GM12872 (cell line): ENCODE measurements around the gene CEP43.

ENCODE experiments used
- TF ChIP-seq, protein P1 (sequence below): IDR thresholded peaks from 3 replicates; pipeline ENCODE4 v1.5.1; 2011; ENCODE audit warnings: low read depth, mild to moderate bottlenecking, low read length, moderate library complexity; ENCODE audit not compliant: insufficient read depth

Gene CEP43, protein sequence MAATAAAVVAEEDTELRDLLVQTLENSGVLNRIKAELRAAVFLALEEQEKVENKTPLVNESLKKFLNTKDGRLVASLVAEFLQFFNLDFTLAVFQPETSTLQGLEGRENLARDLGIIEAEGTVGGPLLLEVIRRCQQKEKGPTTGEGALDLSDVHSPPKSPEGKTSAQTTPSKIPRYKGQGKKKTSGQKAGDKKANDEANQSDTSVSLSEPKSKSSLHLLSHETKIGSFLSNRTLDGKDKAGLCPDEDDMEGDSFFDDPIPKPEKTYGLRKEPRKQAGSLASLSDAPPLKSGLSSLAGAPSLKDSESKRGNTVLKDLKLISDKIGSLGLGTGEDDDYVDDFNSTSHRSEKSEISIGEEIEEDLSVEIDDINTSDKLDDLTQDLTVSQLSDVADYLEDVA

DNA sequence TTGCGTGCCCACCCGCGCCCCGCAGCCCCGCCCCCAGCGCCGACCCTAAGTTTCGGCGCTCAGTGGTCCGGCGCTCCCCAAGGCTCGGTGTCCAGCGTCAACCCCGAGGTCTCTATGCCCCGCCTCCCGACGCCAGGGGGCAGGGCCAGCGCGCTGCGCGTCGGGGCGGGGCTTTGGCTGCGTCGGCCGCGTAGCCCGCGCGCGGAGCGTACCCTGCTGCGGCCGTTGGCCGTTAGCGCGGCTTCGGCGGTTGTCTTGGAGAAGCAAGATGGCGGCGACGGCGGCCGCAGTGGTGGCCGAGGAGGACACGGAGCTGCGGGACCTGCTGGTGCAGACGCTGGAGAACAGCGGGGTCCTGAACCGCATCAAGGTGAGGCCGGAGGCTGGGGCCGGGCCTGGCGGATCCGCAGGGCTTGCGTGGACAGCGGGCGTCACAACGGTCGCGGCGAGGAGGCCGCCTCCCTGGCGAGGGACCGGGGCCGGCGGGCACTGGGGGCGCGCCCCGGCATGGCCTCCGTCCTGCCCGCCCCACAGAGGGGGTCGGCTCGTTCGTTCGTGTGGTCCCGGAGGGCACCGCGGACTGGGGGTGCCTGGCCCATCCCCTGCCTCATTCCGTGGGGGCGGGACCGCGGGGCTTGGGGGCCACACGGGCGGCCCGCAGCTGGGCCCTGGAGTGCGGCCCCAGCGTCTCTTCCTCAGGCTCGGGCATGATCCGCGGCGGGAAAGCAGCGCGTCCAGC is at the start of gene CEP43:
TSS of gene CEP43 (plus strand) at position 253 of the 739 bp plus-strand sequence. CDS start at position 269, 16 bp downstream.
- TF ChIP-seq, protein P1, sequence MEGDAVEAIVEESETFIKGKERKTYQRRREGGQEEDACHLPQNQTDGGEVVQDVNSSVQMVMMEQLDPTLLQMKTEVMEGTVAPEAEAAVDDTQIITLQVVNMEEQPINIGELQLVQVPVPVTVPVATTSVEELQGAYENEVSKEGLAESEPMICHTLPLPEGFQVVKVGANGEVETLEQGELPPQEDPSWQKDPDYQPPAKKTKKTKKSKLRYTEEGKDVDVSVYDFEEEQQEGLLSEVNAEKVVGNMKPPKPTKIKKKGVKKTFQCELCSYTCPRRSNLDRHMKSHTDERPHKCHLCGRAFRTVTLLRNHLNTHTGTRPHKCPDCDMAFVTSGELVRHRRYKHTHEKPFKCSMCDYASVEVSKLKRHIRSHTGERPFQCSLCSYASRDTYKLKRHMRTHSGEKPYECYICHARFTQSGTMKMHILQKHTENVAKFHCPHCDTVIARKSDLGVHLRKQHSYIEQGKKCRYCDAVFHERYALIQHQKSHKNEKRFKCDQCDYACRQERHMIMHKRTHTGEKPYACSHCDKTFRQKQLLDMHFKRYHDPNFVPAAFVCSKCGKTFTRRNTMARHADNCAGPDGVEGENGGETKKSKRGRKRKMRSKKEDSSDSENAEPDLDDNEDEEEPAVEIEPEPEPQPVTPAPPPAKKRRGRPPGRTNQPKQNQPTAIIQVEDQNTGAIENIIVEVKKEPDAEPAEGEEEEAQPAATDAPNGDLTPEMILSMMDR, result no peak

DNA sequence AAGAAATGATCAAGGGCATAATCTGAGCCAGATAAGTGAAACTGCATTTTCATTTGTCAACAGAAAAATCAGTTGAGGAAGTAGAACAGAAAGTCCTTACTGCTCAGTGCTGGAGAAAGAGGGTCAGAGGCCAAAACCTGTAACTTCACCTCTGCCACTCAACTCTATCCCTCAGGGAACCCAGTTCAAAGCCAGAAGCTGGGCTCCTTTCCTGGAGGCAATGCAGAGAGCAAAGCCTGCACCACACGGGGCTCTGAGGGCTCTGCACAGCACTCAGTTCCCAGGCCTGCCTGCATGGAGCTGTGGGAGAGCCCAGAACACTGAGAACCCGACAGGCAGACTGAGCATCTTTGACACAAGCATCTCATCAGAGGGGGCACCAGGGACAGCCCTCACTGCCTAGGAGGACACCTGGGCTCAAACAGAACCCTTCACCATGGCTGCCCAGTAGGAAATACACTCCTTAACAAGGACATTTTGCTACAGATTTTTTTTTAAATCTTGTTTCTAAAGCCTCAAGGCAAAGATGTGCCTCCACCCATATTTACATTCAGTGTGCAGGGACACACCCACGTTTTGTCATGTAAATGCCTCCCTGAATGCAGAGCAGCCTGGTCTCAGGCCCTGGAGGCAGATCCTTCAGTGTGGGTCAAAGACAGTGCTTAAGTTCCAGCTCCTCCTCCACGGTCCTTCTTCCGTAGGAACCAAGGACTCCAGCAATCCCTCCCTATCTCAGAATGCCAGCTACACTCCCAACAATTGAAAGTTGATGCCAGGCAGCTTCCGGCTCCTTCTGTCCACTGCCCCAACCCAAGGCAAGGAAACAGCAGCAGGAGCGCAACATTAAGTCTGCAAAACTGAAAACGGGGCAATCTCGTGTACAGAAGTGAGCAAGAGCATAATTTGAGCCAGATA is 49.4 kb upstream of the CEP43 start:
- TF ChIP-seq, protein P1, result no peak

DNA sequence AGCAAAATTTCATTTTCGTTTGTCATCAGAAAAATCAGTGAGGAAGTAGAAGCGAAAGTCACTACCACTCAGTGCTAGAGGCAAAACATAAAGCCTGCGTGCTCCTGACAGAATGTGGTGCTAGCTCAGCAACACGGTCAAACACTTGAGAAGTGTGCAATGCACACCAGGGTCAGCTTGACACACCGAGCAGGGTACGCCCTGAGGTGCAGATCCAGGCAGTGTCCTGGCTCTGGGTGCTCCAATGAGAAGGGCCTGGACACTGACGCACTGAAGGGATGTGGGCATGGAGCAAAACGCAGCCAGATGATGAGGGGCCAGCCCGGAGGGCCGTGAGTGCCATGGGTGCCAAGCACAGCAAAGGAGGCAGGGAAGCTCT is 48.8 kb upstream of the CEP43 start:
- TF ChIP-seq, protein P1, result no peak

DNA sequence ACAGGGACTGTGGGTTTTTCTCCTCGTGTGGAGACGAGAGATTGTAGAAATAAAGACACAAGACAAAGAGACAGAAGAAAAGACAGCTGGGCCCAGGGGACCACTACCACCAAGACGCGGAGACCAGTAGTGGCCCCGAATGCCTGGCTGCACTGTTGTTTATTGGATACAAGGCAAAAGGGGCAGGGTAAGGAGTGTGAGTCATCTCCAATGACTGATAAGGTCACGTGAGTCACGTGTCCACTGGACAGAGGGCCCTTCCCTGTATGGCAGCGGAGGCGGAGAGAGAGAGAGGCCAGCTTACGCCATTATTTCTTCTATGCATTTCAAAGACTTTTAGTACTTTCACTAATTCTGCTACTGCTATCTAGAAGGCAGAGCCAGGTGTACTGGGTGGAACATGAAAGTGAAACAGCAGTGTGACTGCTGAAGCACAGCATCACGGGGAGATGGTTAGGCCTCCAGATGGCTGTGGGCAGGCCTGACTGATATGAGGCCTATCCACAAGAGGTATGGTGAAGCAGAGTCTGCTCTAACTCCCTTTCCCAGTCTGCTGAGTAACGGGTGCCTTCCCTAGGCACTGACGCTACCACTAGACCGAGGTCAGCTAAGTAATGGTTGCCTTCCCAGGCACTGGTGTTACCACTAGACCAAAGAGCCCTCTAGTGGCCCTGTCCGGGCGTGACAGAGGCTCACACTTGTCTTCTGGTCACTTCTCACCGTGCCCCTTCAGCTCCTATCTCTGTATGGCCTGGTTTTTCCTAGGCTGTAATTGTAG is 48.1 kb upstream of the CEP43 start:
- TF ChIP-seq, protein P1, result peak; percentile 80

DNA sequence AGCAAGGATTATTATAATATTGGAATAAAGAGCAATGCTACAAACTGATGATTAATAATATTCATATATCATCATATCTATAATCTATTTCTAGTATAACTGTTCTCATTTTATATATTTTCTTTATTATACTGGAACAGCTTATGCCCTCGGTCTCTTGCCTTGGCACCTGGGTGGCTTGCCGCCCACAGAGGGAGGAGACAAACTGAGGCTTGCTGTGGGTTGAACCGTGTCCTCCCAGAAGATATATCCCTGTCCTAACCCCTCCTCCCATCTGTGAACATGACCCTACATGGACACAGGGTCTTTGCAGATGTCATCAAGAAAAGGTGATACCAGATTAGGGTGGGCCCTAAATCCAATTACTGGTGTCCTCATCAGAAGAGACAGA is 47.5 kb upstream of the CEP43 start:
- TF ChIP-seq, protein P1, result no peak

DNA sequence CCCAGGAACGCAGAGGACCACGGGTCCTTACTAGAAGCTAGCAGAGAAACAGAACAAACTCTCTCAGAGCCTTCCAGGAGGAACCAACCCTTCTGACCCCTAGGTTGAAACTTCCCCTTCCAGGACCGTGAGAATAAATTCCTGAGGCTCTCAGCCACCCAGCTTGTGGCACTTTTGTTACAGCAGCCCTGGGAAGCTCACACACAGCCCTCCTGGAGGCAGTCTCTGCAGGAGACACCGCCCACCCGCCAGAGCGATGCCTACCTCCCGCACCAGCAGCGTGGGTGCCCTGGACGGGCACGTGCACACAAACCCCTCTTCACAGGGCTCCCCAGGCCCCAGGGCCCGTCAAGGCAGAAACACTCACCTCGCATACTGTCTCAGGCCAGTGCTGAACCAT is 47.1 kb upstream of the CEP43 start:
- TF ChIP-seq, protein P1, result no peak
